Kidney (tissue), 11 donors: ENCODE results near the gene EIF3C. TPM values are rescaled to one million over a fixed set of nuclear protein-coding genes. Genes with fewer than 3 reads are reported as not detected.
"Not testable (repeated sequence)": the region's sequence is repeated elsewhere in the genome, so short reads cannot be mapped to it uniquely, and the experiment has no call there.

Experiments used
- DNase-seq, 5 donors: peaks; one replicate each; pipeline ENCODE4 v3.0.0-alpha.2; 2013 to 2020
- FAIRE-seq: peaks from 2 replicates; lab custom pipeline; 2012; peaks lifted over from hg19 to GRCh38; lab: Jason Lieb, UNC
- H3K27ac ChIP-seq, 2 donors: one replicate each; pipeline ENCODE4 v1.7.0; 2013; ENCODE audit warnings: low read depth in 2 of 2, low read length in 2 of 2, inconsistent platforms in 1 of 2
- H3K27me3 ChIP-seq: one replicate; pipeline ENCODE4 v1.7.1; 2013; ENCODE audit warnings: low read length, inconsistent platforms; ENCODE audit not compliant: control insufficient read depth, insufficient read depth
- H3K36me3 ChIP-seq, 3 donors: one replicate each; pipeline versions ENCODE4 v1.7.0 to v1.7.1; 2013; ENCODE audit warnings: low read length in 3 of 3, control low read depth in 1 of 3, inconsistent platforms in 1 of 3; ENCODE audit not compliant: insufficient read depth in 3 of 3, control insufficient read depth in 2 of 3
- H3K4me1 ChIP-seq, 3 donors: one replicate each; pipeline versions ENCODE4 v1.7.0 to v1.7.1; 2013; ENCODE audit warnings: low read length in 3 of 3, inconsistent platforms in 1 of 3, low read depth in 1 of 3; ENCODE audit not compliant: control insufficient read depth in 2 of 3, insufficient read depth in 2 of 3
- H3K4me3 ChIP-seq, 3 donors: one replicate each; pipeline versions ENCODE4 v1.7.0 to v1.8.1; 2013; ENCODE audit warnings: low read length in 3 of 3, control low read depth in 1 of 3, inconsistent platforms in 1 of 3
- H3K9ac ChIP-seq, 3 donors: one replicate each; pipeline versions ENCODE4 v1.7.0 to v1.7.1; 2013; ENCODE audit warnings: low read length in 3 of 3, control low read depth in 1 of 3, inconsistent platforms in 1 of 3
- H3K9me3 ChIP-seq, 3 donors: one replicate each; pipeline versions ENCODE4 v1.7.0 to v1.7.1; 2013; ENCODE audit warnings: low read length in 3 of 3, control low read depth in 1 of 3, inconsistent platforms in 1 of 3; ENCODE audit not compliant: control insufficient read depth in 2 of 3, insufficient read depth in 1 of 3
- intact Hi-C: fragments of 100-400 bp; cut with DNase I; formaldehyde crosslinking; loops from one replicate; pipeline ENCODE4 v1.11.1; 2022
- polyA plus RNA-seq: library from polyadenylated mRNA; stranded (reverse); fragments of 350-450 nt; fragmentation: Illumina TruSeq; extraction: RNeasy Lipid Tissue Mini Kit (QIAGEN cat#74804); gene quantifications from one replicate; pipeline ENCODE4 v1.2.3, GENCODE V29; 2014; ENCODE audit warnings: low read depth, low replicate concordance; ENCODE audit not compliant: insufficient read depth
- total RNA-seq: library from RNA; stranded (reverse); fragmentation: NEBNext Ultra II Directional; extraction: Animal tissue kit (Norgen Biotek cat#: 25700); gene quantifications from one replicate; pipeline ENCODE4 v1.2.1, GENCODE V29; 2021
- donor health status: control.
- donor health status: control.
- donor health status: DM: yes; HTN: yes; CAD: no.
- donor health status: Normal renal cell carcinoma (clear cell type).

EIF3C gene
- total and polyA plus RNA-seq, 2 donors from 2014 or later: 424 to 542 TPM

- FAIRE-seq, DNase-seq, H3K4me3 ChIP-seq, H3K4me1 ChIP-seq, H3K36me3 ChIP-seq, H3K27me3 ChIP-seq, H3K9ac ChIP-seq, intact Hi-C loops, H3K27ac ChIP-seq, H3K9me3 ChIP-seq: not testable (repeated sequence)
Measured at GRCh38 chr16:28689425-28689824, 21.8 kb upstream of the EIF3C start.

- H3K27me3 ChIP-seq, H3K9me3 ChIP-seq, DNase-seq, FAIRE-seq, H3K36me3 ChIP-seq, H3K4me1 ChIP-seq, H3K9ac ChIP-seq, H3K27ac ChIP-seq, H3K4me3 ChIP-seq, intact Hi-C loops: not testable (repeated sequence)
Measured at GRCh38 chr16:28691722-28692121, 19.5 kb upstream of the EIF3C start.

GRCh38 chr16:28693257-28693950 is 17.9 kb upstream of the EIF3C start:
- H3K4me3 ChIP-seq, H3K27ac ChIP-seq, H3K9ac ChIP-seq, H3K36me3 ChIP-seq, H3K9me3 ChIP-seq, DNase-seq, intact Hi-C loops, H3K27me3 ChIP-seq, FAIRE-seq, H3K4me1 ChIP-seq: not testable (repeated sequence)

GRCh38 chr16:28699792-28700191 is 11.5 kb upstream of the EIF3C start:
- intact Hi-C loops, H3K4me3 ChIP-seq: not testable (repeated sequence)

GRCh38 chr16:28700349-28700748 is 10.9 kb upstream of the EIF3C start:
- H3K4me1 ChIP-seq, FAIRE-seq, H3K4me3 ChIP-seq, H3K27ac ChIP-seq, H3K27me3 ChIP-seq, H3K9me3 ChIP-seq, intact Hi-C loops, H3K36me3 ChIP-seq, H3K9ac ChIP-seq: not testable (repeated sequence)
- peak in 1 of 5 donors; percentile 3 for DNase-seq

More at GRCh38 chr16:28699792-28700191, 11.5 kb upstream of the EIF3C start:
- H3K9me3 ChIP-seq, H3K27me3 ChIP-seq, FAIRE-seq, DNase-seq, H3K27ac ChIP-seq, H3K36me3 ChIP-seq, H3K4me1 ChIP-seq, H3K9ac ChIP-seq: not testable (repeated sequence)

- H3K9me3 ChIP-seq, H3K9ac ChIP-seq, H3K4me3 ChIP-seq, intact Hi-C loops, FAIRE-seq, H3K36me3 ChIP-seq, H3K27ac ChIP-seq, DNase-seq, H3K27me3 ChIP-seq, H3K4me1 ChIP-seq: not testable (repeated sequence)
Measured at GRCh38 chr16:28701384-28701783, 9.9 kb upstream of the EIF3C start.

- DNase-seq, H3K36me3 ChIP-seq, H3K4me3 ChIP-seq, H3K9ac ChIP-seq, FAIRE-seq, H3K4me1 ChIP-seq, H3K27me3 ChIP-seq, intact Hi-C loops, H3K9me3 ChIP-seq, H3K27ac ChIP-seq: not testable (repeated sequence)
Measured at GRCh38 chr16:28704246-28704645, 7.0 kb upstream of the EIF3C start.

- H3K4me1 ChIP-seq, H3K9me3 ChIP-seq, intact Hi-C loops, DNase-seq, H3K36me3 ChIP-seq, H3K27ac ChIP-seq, H3K4me3 ChIP-seq, H3K27me3 ChIP-seq, H3K9ac ChIP-seq, FAIRE-seq: not testable (repeated sequence)
Measured at GRCh38 chr16:28722852-28723650, 11.8 kb downstream of the EIF3C start.
